HEK293 (cell line): ENCODE results near the gene KIF25.

Experiments used
- KLF9 ChIP-seq: fragments of 450-650 bp; formaldehyde crosslinking; IDR thresholded peaks from 2 replicates; pipeline ENCODE4 v1.5.1; 2016; ENCODE audit warnings: missing biosample characterization, missing genetic modification characterization, low read depth
- YY2 ChIP-seq: fragments of 450-650 bp; formaldehyde crosslinking; IDR thresholded peaks from 2 replicates; pipeline ENCODE4 v1.5.1; 2016; ENCODE audit warnings: missing biosample characterization, missing genetic modification characterization
- ZBTB17 ChIP-seq: fragments of 450-650 bp; formaldehyde crosslinking; IDR thresholded peaks from 2 replicates; pipeline ENCODE4 v1.5.1; 2016; ENCODE audit warnings: missing biosample characterization, missing genetic modification characterization
- ZNF148 ChIP-seq: fragments of 450-650 bp; formaldehyde crosslinking; IDR thresholded peaks from 2 replicates; pipeline ENCODE4 v1.5.0; 2017; ENCODE audit warnings: missing biosample characterization, missing genetic modification characterization, borderline replicate concordance
- ZNF664 ChIP-seq: fragments of 450-650 bp; formaldehyde crosslinking; IDR thresholded peaks from 2 replicates; pipeline ENCODE4 v1.5.1; 2016; ENCODE audit warnings: missing biosample characterization, missing genetic modification characterization
- ZNF670 ChIP-seq: fragments of 450-650 bp; formaldehyde crosslinking; IDR thresholded peaks from 2 replicates; pipeline ENCODE4 v1.5.1; 2016; ENCODE audit warnings: missing biosample characterization, missing genetic modification characterization, low read depth
- TF ChIP-seq, protein P1 (sequence below): sonication (generic); formaldehyde crosslinking; IDR thresholded peaks from 2 replicates; pipeline ENCODE4 v1.8.1; 2022; ENCODE audit warnings: mild to moderate bottlenecking, moderate library complexity, missing genetic modification reagents
- TF ChIP-seq, protein P2 (sequence below): fragments of 450-650 bp; formaldehyde crosslinking; IDR thresholded peaks from 2 replicates; pipeline ENCODE4 v1.5.1; 2016; ENCODE audit warnings: missing biosample characterization, missing genetic modification characterization
- TF ChIP-seq, protein P3 (sequence below): fragments of 450-650 bp; formaldehyde crosslinking; IDR thresholded peaks from 2 replicates; pipeline ENCODE4 v1.5.1; 2016; ENCODE audit warnings: missing biosample characterization, missing genetic modification characterization, low read depth
- TF ChIP-seq, protein P4 (sequence below): fragments of 450-650 bp; formaldehyde crosslinking; IDR thresholded peaks from 2 replicates; pipeline ENCODE4 v1.5.1; 2017; ENCODE audit warnings: missing biosample characterization, missing genetic modification characterization
- TF ChIP-seq, protein P5 (sequence below): fragments of 450-650 bp; formaldehyde crosslinking; IDR thresholded peaks from 2 replicates; pipeline ENCODE4 v1.5.1; 2016; ENCODE audit warnings: missing biosample characterization, missing genetic modification characterization

DNA sequence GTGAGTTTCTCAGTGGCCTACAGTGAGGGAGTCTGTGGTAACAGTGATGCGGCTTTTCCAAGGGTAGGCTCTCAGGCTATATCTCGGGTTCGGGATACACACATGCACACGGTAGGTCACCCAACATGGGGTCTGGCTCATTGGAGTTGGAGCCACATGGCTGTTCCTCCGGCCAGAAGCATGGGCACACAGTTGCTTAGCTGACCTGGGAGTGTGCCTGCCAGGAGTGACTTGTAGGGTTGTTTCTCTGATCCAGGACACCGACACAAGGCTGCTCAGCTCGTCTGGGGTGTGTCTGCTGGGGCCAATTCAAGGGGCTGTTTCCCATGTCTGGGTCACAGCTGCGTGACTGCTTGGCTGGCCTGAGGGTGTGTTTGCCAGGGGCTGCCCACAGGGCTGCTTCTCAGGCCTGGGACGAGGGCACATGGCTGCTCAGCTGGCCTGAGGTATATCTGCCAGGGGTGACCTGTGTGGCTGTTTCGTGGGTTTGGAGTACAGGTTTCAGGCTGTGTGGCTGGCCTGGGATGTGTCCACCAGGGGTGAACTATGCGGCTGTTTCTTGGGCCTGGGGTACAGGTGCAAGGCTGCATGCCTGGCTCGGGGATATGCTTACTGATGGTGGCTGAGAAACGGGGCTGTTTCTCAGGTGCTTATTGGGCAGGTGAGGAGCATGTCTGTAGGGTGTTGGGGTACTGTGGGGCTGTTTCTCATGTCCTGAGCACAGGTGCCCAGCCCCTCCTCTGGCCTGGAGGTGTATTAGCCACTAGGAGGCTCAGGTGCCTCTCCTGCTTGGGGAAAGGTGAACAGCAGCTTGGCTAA is 15.2 kb downstream of the KIF25 start:
- TF ChIP-seq, protein P1, sequence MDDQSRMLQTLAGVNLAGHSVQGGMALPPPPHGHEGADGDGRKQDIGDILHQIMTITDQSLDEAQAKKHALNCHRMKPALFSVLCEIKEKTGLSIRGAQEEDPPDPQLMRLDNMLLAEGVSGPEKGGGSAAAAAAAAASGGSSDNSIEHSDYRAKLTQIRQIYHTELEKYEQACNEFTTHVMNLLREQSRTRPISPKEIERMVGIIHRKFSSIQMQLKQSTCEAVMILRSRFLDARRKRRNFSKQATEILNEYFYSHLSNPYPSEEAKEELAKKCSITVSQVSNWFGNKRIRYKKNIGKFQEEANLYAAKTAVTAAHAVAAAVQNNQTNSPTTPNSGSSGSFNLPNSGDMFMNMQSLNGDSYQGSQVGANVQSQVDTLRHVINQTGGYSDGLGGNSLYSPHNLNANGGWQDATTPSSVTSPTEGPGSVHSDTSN (CRISPR knock-in tag), result no peak
- TF ChIP-seq ZNF148 (tag by site-specific recombination) (no peak), ZNF670 (no peak), KLF9 (tag by site-specific recombination) (no peak), ZBTB17 (tag by site-specific recombination) (no peak), ZNF664 (tag by site-specific recombination) (no peak), YY2 (no peak)
- TF ChIP-seq, protein P2, sequence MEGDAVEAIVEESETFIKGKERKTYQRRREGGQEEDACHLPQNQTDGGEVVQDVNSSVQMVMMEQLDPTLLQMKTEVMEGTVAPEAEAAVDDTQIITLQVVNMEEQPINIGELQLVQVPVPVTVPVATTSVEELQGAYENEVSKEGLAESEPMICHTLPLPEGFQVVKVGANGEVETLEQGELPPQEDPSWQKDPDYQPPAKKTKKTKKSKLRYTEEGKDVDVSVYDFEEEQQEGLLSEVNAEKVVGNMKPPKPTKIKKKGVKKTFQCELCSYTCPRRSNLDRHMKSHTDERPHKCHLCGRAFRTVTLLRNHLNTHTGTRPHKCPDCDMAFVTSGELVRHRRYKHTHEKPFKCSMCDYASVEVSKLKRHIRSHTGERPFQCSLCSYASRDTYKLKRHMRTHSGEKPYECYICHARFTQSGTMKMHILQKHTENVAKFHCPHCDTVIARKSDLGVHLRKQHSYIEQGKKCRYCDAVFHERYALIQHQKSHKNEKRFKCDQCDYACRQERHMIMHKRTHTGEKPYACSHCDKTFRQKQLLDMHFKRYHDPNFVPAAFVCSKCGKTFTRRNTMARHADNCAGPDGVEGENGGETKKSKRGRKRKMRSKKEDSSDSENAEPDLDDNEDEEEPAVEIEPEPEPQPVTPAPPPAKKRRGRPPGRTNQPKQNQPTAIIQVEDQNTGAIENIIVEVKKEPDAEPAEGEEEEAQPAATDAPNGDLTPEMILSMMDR (tag by site-specific recombination), result no peak
- TF ChIP-seq, protein P3, sequence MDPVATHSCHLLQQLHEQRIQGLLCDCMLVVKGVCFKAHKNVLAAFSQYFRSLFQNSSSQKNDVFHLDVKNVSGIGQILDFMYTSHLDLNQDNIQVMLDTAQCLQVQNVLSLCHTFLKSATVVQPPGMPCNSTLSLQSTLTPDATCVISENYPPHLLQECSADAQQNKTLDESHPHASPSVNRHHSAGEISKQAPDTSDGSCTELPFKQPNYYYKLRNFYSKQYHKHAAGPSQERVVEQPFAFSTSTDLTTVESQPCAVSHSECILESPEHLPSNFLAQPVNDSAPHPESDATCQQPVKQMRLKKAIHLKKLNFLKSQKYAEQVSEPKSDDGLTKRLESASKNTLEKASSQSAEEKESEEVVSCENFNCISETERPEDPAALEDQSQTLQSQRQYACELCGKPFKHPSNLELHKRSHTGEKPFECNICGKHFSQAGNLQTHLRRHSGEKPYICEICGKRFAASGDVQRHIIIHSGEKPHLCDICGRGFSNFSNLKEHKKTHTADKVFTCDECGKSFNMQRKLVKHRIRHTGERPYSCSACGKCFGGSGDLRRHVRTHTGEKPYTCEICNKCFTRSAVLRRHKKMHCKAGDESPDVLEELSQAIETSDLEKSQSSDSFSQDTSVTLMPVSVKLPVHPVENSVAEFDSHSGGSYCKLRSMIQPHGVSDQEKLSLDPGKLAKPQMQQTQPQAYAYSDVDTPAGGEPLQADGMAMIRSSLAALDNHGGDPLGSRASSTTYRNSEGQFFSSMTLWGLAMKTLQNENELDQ, result no peak
- TF ChIP-seq, protein P4, sequence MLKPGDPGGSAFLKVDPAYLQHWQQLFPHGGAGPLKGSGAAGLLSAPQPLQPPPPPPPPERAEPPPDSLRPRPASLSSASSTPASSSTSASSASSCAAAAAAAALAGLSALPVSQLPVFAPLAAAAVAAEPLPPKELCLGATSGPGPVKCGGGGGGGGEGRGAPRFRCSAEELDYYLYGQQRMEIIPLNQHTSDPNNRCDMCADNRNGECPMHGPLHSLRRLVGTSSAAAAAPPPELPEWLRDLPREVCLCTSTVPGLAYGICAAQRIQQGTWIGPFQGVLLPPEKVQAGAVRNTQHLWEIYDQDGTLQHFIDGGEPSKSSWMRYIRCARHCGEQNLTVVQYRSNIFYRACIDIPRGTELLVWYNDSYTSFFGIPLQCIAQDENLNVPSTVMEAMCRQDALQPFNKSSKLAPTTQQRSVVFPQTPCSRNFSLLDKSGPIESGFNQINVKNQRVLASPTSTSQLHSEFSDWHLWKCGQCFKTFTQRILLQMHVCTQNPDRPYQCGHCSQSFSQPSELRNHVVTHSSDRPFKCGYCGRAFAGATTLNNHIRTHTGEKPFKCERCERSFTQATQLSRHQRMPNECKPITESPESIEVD (tag by site-specific recombination), result no peak
- TF ChIP-seq, protein P5, sequence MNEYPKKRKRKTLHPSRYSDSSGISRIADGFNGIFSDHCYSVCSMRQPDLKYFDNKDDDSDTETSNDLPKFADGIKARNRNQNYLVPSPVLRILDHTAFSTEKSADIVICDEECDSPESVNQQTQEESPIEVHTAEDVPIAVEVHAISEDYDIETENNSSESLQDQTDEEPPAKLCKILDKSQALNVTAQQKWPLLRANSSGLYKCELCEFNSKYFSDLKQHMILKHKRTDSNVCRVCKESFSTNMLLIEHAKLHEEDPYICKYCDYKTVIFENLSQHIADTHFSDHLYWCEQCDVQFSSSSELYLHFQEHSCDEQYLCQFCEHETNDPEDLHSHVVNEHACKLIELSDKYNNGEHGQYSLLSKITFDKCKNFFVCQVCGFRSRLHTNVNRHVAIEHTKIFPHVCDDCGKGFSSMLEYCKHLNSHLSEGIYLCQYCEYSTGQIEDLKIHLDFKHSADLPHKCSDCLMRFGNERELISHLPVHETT, result no peak
